HG02981 (cell line): ENCODE data around the gene GRID1.
"Not testable (repeated sequence)": the region's sequence is repeated elsewhere in the genome, so short reads cannot be mapped to it uniquely, and the experiment has no call there.

Source experiments
- ATAC-seq: cut with Tn5 transposase; IDR thresholded peaks from one replicate; pipeline ENCODE4 v1.9.1; 2021; ENCODE audit warnings: mild to moderate bottlenecking, moderate library complexity; ENCODE audit not compliant: unreplicated experiment

The GRID1 gene

GRCh38 chr10:86123715-86124114 lies 242.9 kb downstream of the GRID1 start:
- no peak for ATAC-seq

- no peak for ATAC-seq
Measured at GRCh38 chr10:86123304-86123703, 243.3 kb downstream of the GRID1 start.

GRCh38 chr10:86122646-86123045 lies 243.9 kb downstream of the GRID1 start:
- no peak for ATAC-seq

GRCh38 chr10:86121200-86121599 lies 245.4 kb downstream of the GRID1 start:
- ATAC-seq = no peak

- no peak for ATAC-seq
Measured at GRCh38 chr10:86117051-86117450, 249.5 kb downstream of the GRID1 start.

- ATAC-seq = no peak
Measured at GRCh38 chr10:86113983-86114382, 252.6 kb downstream of the GRID1 start.

GRCh38 chr10:86113501-86113900 lies 253.1 kb downstream of the GRID1 start:
- ATAC-seq = no peak

GRCh38 chr10:86113044-86113443 lies 253.6 kb downstream of the GRID1 start:
- no peak for ATAC-seq

- no peak for ATAC-seq
Measured at GRCh38 chr10:86111902-86112545, 254.6 kb downstream of the GRID1 start.

- ATAC-seq = no peak
Measured at GRCh38 chr10:86110156-86110786, 256.3 kb downstream of the GRID1 start.

GRCh38 chr10:86109421-86109820 lies 257.2 kb downstream of the GRID1 start:
- no peak for ATAC-seq

- ATAC-seq = no peak
Measured at GRCh38 chr10:86108696-86109095, 257.9 kb downstream of the GRID1 start.

GRCh38 chr10:86107611-86108310 lies 258.8 kb downstream of the GRID1 start:
- not testable (repeated sequence) for ATAC-seq

GRCh38 chr10:86107131-86107530 lies 259.5 kb downstream of the GRID1 start:
- ATAC-seq = no peak

GRCh38 chr10:86106616-86107015 lies 260.0 kb downstream of the GRID1 start:
- ATAC-seq = no peak

GRCh38 chr10:86105640-86106039 lies 261.0 kb downstream of the GRID1 start:
- ATAC-seq = no peak

- ATAC-seq = no peak
Measured at GRCh38 chr10:86105181-86105580, 261.4 kb downstream of the GRID1 start.

GRCh38 chr10:86104611-86105145 lies 261.9 kb downstream of the GRID1 start:
- ATAC-seq = no peak

GRCh38 chr10:86104156-86104555 lies 262.4 kb downstream of the GRID1 start:
- ATAC-seq = no peak

GRCh38 chr10:86103391-86104101 lies 263.0 kb downstream of the GRID1 start:
- no peak for ATAC-seq

GRCh38 chr10:86102451-86102850 lies 264.1 kb downstream of the GRID1 start:
- ATAC-seq = no peak
